LHCN-M2 (cell line): ENCODE results near the gene ASTN1. TPM values are rescaled to one million over a fixed set of nuclear protein-coding genes. Genes with fewer than 3 reads are reported as not detected.

Experiments
- DNase-seq: peaks from one replicate; pipeline ENCODE4 v3.0.0-alpha.2; 2012; ENCODE audit warnings: low read depth
- total RNA-seq: library from RNA; depleted of rRNA; stranded (reverse); fragments of >200 nt; gene quantifications from 2 replicates; pipeline ENCODE4 v1.2.3, GENCODE V29; 2014

Gene ASTN1
- total RNA-seq, 1 experiment from 2014 or later: not detected

- no peak for DNase-seq
Observed at GRCh38 chr1:177043597-177043996, 120.9 kb downstream of the ASTN1 start.

GRCh38 chr1:177035586-177035985 lies 128.9 kb downstream of the ASTN1 start:
- DNase-seq: no peak

- DNase-seq: no peak
Observed at GRCh38 chr1:177033628-177034027, 130.9 kb downstream of the ASTN1 start.

- DNase-seq: no peak
Observed at GRCh38 chr1:177032434-177032833, 132.1 kb downstream of the ASTN1 start.

GRCh38 chr1:177024623-177025022 lies 139.9 kb downstream of the ASTN1 start:
- DNase-seq: no peak

- DNase-seq: no peak
Observed at GRCh38 chr1:177023726-177024125, 140.8 kb downstream of the ASTN1 start.

GRCh38 chr1:177023249-177023648 lies 141.3 kb downstream of the ASTN1 start:
- DNase-seq: no peak

GRCh38 chr1:177021687-177022086 lies 142.8 kb downstream of the ASTN1 start:
- DNase-seq: no peak

GRCh38 chr1:177020851-177021589 lies 143.5 kb downstream of the ASTN1 start:
- DNase-seq: no peak

- DNase-seq: no peak
Observed at GRCh38 chr1:177017287-177017852, 147.1 kb downstream of the ASTN1 start.

GRCh38 chr1:177014325-177014724 lies 150.2 kb downstream of the ASTN1 start:
- no peak for DNase-seq

- no peak for DNase-seq
Observed at GRCh38 chr1:177012342-177012925, 152.1 kb downstream of the ASTN1 start.

GRCh38 chr1:177011508-177011907 lies 153.0 kb downstream of the ASTN1 start:
- no peak for DNase-seq

- DNase-seq: no peak
Observed at GRCh38 chr1:177010211-177010825, 154.2 kb downstream of the ASTN1 start.

GRCh38 chr1:177008653-177009052 lies 155.9 kb downstream of the ASTN1 start:
- no peak for DNase-seq

GRCh38 chr1:177007437-177008161 lies 156.9 kb downstream of the ASTN1 start:
- DNase-seq: no peak

GRCh38 chr1:177002891-177003290 lies 161.6 kb downstream of the ASTN1 start:
- no peak for DNase-seq

- DNase-seq: no peak
Observed at GRCh38 chr1:177001556-177001955, 163.0 kb downstream of the ASTN1 start.

GRCh38 chr1:176998183-176998795 lies 166.2 kb downstream of the ASTN1 start:
- DNase-seq: no peak

GRCh38 chr1:176996456-176997090 lies 167.9 kb downstream of the ASTN1 start:
- no peak for DNase-seq
